Cardiac fibroblast (primary cell): ENCODE measurements around the gene C20orf96.

Experiments
- DNase-seq, 2 donors: peaks; one replicate each; pipeline versions ENCODE4 v3.0.0 to v3.0.0-alpha.2; 2010; ENCODE audit warnings: low read depth in 2 of 2
- H3K4me3 ChIP-seq, 2 donors: replicated peaks in 1 of 2; 1 replicate in 1 of 2; 2 replicates in 1 of 2; pipeline ENCODE4 v1.5.1; 2011; ENCODE audit warnings: low read depth in 2 of 2, low read length in 2 of 2, mild to moderate bottlenecking in 2 of 2, moderate library complexity in 1 of 2
- TF ChIP-seq, protein P1 (sequence below): IDR thresholded peaks from one replicate; pipeline ENCODE4 v1.5.1; 2011; ENCODE audit warnings: low read depth, mild to moderate bottlenecking, low read length, inconsistent platforms

Gene C20orf96

DNA sequence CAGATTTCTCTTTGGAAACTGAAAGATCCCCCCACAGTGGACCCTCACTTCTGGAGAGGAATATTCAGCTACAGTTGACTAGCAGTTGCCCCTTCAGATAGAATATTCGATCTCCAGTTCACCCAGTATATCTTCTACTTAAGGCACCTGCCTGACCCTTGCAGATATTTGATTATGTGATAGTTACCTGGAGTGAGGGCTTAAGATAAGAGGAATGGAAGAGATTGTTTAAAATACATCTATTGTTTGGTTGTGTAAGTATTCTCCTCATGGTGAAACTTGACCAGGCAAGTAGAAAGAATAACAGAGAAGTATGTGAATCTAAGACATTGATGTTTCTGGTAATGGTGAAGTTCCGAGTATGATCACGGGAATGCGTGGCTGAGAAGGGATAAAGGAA, 5.3 kb upstream of the C20orf96 start:
- TF ChIP-seq, protein P1, sequence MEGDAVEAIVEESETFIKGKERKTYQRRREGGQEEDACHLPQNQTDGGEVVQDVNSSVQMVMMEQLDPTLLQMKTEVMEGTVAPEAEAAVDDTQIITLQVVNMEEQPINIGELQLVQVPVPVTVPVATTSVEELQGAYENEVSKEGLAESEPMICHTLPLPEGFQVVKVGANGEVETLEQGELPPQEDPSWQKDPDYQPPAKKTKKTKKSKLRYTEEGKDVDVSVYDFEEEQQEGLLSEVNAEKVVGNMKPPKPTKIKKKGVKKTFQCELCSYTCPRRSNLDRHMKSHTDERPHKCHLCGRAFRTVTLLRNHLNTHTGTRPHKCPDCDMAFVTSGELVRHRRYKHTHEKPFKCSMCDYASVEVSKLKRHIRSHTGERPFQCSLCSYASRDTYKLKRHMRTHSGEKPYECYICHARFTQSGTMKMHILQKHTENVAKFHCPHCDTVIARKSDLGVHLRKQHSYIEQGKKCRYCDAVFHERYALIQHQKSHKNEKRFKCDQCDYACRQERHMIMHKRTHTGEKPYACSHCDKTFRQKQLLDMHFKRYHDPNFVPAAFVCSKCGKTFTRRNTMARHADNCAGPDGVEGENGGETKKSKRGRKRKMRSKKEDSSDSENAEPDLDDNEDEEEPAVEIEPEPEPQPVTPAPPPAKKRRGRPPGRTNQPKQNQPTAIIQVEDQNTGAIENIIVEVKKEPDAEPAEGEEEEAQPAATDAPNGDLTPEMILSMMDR, result no peak
- no peak for DNase-seq
- H3K4me3 ChIP-seq, result no peak overlapping the region

DNA sequence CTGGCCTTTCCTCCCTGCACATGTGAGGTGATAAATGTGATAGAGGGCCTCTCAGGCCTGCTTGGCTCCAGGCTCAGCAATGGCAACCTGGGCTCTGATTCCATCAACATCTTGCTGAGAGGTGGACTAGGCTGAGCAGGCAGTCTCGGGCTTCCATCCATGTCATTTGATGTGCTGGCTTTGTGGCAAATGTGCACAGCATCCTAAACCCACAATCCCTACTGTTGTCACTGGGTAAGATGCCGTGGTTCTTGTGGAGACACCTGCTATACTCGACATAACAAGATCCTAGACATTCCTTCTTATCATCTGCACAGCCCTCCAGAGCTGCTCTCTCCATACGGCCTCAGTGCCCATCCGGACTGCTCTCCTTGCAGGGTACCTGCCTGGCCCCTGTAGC, 4.1 kb upstream of the C20orf96 start:
- H3K4me3 ChIP-seq, result no peak overlapping the region
- no peak for DNase-seq
- TF ChIP-seq, protein P1, result no peak

DNA sequence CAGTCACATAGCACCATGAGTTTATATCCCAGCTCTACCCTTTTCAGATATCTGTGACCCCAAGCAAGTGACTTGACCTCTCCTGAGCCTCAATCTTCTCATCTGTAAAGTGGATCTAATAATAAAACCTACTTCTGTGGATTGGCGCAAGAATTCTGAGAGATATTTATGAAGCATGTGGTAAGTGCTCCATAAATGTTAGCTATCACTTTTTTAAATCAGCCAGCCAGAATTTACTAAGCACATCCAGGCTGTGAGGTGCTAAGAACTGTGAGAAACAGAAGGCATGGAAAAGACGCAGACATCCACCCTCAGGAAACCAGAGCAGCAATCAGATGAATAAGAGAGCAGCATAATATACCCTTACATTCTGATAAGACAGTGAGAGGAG, 862 bp downstream of the C20orf96 start:
- TF ChIP-seq, protein P1, result no peak
- peak in 1 of 2 donors; percentile 12 for DNase-seq
- peak overlapping the region; percentile 70 to 79 for H3K4me3 ChIP-seq

DNA sequence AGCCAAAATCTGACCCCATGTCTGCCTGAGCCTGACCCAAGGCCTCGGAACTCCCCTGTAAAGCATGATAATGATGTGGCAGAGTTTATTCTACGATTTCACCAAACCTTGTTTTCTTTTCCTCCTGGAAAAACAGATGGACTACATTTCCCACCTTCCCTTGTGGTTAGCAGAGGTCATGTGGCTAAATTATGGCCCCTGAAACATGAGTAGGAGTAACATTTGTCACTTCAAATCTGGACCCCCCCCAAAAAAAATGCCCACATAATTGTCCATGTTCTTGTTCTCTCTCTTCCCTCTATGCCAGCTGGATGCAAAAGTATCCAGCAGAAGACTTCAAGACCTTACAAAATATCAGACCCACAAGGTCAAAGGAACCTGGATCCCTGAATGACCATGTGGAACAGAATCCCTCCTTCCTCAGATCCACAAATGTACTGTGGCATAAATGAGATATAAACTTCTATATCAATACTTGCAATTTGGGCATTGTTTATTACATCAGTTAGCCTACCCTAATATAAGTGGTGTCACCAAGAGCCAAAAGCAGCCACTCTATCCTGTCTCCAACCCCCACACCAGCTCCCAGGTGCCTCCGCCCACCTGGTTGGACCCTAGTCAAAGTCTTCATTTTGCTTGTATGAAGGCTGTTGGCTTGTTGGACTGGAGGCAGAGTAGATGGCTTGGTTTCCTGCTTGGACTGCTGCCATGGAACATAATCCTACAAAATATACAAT, 1.4 kb downstream of the C20orf96 start:
- TF ChIP-seq, protein P1, result no peak
- no peak overlapping the region for H3K4me3 ChIP-seq
- no peak for DNase-seq

DNA sequence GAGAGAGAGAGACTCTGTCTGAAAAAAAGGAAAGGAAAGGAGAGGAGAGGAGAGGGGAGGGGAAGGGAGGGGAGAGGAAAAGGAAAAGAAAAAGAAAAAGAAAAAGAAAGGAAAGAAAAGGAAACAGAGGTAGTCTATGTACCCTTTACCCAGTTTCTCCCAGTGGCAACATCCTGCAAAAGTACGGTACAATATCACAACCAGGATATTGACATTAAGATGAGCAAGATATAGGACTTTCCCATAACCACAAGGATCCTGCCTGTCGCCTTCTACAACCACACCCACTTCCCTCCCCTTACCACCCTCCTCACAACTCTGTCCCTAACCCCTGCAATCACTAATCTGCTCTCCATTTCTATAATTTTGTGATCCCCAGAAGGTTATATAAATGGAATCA, 4.0 kb downstream of the C20orf96 start:
- TF ChIP-seq, protein P1, result no peak
- DNase-seq, result no peak
- no peak overlapping the region for H3K4me3 ChIP-seq

DNA sequence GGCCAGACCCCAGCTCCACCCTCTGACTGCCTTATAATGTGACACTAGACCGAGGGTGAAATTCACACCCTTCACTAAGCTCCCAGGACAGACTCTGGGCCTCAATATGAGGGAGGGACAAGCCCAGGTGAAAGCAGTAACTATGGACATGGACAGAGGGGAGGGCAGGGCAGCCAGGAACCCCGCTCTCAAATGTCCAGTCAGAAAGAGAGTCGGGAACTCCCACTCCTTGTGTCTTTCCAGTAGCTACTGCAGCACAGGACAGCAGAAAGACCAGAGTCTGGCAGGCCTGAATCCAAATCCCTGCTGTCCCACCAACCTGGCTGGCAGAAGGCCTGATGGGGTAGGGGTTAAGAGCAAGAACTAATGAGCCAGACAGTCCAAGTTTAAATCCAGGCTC, 6.4 kb downstream of the C20orf96 start:
- no peak for DNase-seq
- H3K4me3 ChIP-seq, result no peak overlapping the region
- TF ChIP-seq, protein P1, result no peak
